Type B pancreatic cell (in vitro differentiated cells): ENCODE measurements around the gene MBD5. TPM values are rescaled to one million over a fixed set of nuclear protein-coding genes. Genes with fewer than 3 reads are reported as not detected.

Experiments
- DNase-seq: peaks from one replicate; pipeline ENCODE4 v3.0.0; 2021; ENCODE audit warnings: mixed read lengths; ENCODE audit not compliant: unreplicated experiment; ENCODE audit errors: extremely low spot score
- H3K27ac Mint-ChIP-seq: 2 replicates; pipeline ENCODE4 v1.8.0; 2021; ENCODE audit warnings: mild to moderate bottlenecking, mixed read lengths
- H3K27me3 Mint-ChIP-seq: 2 replicates; pipeline ENCODE4 v1.8.0; 2021; ENCODE audit warnings: mixed read lengths
- H3K36me3 Mint-ChIP-seq: 2 replicates; pipeline ENCODE4 v1.8.0; 2021; ENCODE audit warnings: mixed read lengths
- H3K4me1 Mint-ChIP-seq: one replicate; pipeline ENCODE4 v1.8.0; 2021; ENCODE audit warnings: mixed read lengths; ENCODE audit not compliant: unreplicated experiment
- H3K4me3 Mint-ChIP-seq: 2 replicates; pipeline ENCODE4 v1.8.0; 2021; ENCODE audit warnings: mild to moderate bottlenecking, mixed read lengths
- H3K9me3 Mint-ChIP-seq: 2 replicates; pipeline ENCODE4 v1.8.0; 2021; ENCODE audit warnings: mixed read lengths
- CTCF ChIP-seq: fragments of 200-600 bp; sonication (generic); conservative IDR thresholded peaks from 2 replicates; pipeline ENCODE4 v1.5.0; 2021; ENCODE audit warnings: antibody characterized with exemption, mild to moderate bottlenecking
- total RNA-seq: library from RNA; stranded (reverse); gene quantifications from 2 replicates; pipeline ENCODE4 v1.2.1, GENCODE V29; 2021; ENCODE audit warnings: low replicate concordance

MBD5 gene
- total RNA-seq, 1 donor from 2014 or later, result 54.7 TPM

GRCh38 chr2:148042219-148042618 is 21.3 kb downstream of the MBD5 start:
- no peak for TF ChIP-seq CTCF
- no peak overlapping the region for H3K27ac Mint-ChIP-seq
- no peak overlapping the region for H3K4me3 Mint-ChIP-seq
- no peak for DNase-seq
- H3K27me3 Mint-ChIP-seq, result no peaks in the 10 kb centered on the region
- H3K36me3 Mint-ChIP-seq, result peaks cover 5% of the 10 kb centered on the region
- no peaks in the 10 kb centered on the region for H3K4me1 Mint-ChIP-seq
- H3K9me3 Mint-ChIP-seq, result no peaks in the 10 kb centered on the region

- H3K27ac Mint-ChIP-seq, result no peak overlapping the region
- no peaks in the 10 kb centered on the region for H3K9me3 Mint-ChIP-seq
- no peak for DNase-seq
- no peaks in the 10 kb centered on the region for H3K27me3 Mint-ChIP-seq
- TF ChIP-seq CTCF, result no peak
- H3K4me3 Mint-ChIP-seq, result no peak overlapping the region
- peaks cover 5% of the 10 kb centered on the region for H3K4me1 Mint-ChIP-seq
- H3K36me3 Mint-ChIP-seq, result peaks cover 5% of the 10 kb centered on the region
Measured at GRCh38 chr2:148044322-148044721, 23.4 kb downstream of the MBD5 start.

GRCh38 chr2:148046802-148047201 is 25.9 kb downstream of the MBD5 start:
- Mint-ChIP-seq H3K36me3 (peaks cover 3% of the 10 kb centered on the region), H3K4me1 (peaks cover 5% of the 10 kb centered on the region), H3K9me3 (no peaks in the 10 kb centered on the region), H3K27ac (no peak overlapping the region), H3K4me3 (no peak overlapping the region), H3K27me3 (no peaks in the 10 kb centered on the region)
- no peak for DNase-seq
- TF ChIP-seq CTCF, result no peak

GRCh38 chr2:148048475-148049221 is 27.8 kb downstream of the MBD5 start:
- Mint-ChIP-seq H3K4me1 (peaks cover 5% of the 10 kb centered on the region), H3K36me3 (peaks cover 7% of the 10 kb centered on the region), H3K27me3 (no peaks in the 10 kb centered on the region), H3K9me3 (no peaks in the 10 kb centered on the region), H3K4me3 (no peak overlapping the region), H3K27ac (no peak overlapping the region)
- no peak for DNase-seq
- TF ChIP-seq CTCF, result no peak

GRCh38 chr2:148049284-148049683 is 28.4 kb downstream of the MBD5 start:
- H3K4me1 Mint-ChIP-seq, result peaks cover 5% of the 10 kb centered on the region
- no peak overlapping the region for H3K27ac Mint-ChIP-seq

More at GRCh38 chr2:148049284-148049683, 28.4 kb downstream of the MBD5 start:
- Mint-ChIP-seq H3K4me3 (no peak overlapping the region), H3K9me3 (no peaks in the 10 kb centered on the region), H3K27me3 (no peaks in the 10 kb centered on the region), H3K36me3 (peaks cover 7% of the 10 kb centered on the region)
- no peak for DNase-seq
- TF ChIP-seq CTCF, result no peak
